Suppressor macrophage (primary cell): ENCODE results near the gene ITK.
"Not testable (repeated sequence)": the region's sequence is repeated elsewhere in the genome, so short reads cannot be mapped to it uniquely, and the experiment has no call there.

Experiments used
- DNase-seq, 4 experiments: peaks; one replicate each; pipeline ENCODE4 v3.0.0-alpha.2; 2020 to 2022

The ITK gene

DNA sequence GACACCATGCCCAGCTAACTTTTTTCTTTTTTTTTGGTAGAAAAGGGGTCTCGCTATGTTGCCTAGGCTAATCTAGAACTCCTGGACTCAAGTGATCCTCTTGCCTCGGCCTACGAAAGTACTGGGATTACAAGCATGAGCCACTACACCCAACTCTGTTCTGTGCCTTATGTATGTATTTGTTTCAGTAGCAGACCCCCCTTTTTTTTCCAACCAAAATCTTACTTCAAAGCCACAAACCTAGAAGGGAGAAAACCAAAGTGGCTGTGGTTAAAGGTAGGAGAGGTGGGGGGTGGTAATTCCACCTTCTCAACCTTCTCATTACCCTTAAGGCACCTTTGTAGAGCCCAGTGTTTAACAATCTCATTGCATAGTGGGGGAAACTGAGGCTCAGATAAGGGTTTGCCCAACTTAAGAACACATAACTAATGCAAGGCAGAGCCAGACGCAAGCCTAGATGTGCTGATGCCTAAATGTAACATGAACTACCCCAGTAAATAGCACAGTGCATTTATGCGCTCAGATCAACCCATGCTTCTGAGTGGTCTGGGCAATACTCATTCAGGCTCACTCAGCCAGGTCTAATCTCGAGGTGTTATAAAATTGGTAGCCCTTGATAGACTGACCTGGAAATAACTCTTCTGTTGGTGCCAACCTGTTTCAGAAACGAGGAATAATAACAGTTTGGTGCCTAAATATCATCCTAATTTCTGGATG, 33.0 kb downstream of the ITK start:
- DNase-seq, result no peak

DNA sequence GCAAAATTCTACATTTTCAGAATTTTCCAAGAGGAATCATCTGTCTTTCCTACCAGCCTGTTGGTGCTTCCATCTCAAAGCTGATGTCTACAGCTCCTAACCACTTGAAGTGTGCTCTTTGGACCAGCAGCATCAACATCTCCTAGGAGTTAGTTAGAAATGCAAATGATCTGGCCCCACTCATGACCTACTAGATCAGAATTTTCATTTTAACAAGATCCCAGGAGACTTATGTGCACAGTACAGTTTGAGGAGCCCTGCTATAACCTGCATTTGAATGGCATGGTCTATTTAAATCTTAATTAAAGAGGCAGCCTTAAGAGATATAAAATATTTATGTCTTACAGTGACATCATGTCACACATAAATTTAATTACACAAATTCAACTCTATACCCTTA, 33.8 kb downstream of the ITK start:
- DNase-seq, result no peak

DNA sequence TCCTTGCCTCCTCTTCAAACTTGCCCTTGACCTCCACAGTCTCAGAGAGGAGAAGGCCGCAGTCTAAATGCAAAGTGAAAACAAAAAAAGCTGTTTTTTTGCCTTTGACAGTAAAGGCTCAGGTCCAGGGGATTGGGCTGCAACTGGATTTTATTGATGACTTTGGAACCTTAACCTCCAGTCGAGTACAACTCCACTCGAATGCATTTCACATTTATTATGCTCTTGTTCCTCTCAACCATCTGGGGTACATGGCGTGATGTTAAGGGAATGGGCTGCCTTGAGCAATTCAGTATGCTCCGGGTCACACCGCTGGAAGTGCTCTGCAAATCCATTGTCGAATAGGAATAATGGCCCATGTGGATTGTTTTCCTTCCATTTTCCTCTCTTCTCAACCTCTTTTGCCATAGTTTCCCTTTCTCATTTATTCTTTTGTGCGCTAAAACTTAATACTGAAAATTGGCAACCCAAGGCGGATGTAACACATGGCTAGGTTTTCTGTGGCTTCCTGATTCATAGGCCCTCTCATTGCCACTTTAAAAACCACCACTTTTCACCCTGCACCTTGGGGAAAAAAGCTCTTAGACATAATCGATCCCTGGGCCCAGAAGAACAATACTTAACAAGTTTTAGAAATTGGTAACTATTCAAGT, 34.3 kb downstream of the ITK start:
- no peak for DNase-seq

DNA sequence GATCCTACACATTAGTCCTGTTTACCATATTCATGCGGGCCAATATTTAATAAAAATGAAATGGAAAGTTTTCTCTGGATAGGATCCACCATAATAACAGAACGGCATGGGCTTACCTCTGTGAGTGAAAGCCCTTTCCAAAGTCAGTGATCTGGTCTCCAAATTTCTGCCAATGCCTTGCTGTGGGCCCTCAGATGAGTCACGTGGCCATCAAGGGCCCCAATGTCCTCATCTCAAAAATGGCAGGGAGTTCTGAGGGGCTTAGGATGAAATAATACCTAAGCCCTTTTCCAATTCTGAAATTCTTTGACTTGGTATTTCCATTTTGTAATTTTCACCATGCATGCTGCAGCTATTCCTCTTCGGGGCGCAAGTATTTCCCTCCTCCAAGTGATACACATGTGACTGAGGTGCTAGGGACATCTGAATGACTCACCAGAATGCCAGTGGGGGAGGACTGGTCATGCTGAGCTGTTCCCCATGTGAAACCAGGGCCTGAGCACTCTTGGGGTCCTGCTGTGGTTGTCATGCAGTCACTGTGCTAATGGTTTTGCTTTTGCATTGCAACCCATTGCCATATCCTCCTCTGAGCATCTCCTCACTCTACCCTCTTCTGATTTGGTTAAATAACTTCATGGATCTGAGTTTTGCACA, 35.0 kb downstream of the ITK start:
- no peak for DNase-seq

DNA sequence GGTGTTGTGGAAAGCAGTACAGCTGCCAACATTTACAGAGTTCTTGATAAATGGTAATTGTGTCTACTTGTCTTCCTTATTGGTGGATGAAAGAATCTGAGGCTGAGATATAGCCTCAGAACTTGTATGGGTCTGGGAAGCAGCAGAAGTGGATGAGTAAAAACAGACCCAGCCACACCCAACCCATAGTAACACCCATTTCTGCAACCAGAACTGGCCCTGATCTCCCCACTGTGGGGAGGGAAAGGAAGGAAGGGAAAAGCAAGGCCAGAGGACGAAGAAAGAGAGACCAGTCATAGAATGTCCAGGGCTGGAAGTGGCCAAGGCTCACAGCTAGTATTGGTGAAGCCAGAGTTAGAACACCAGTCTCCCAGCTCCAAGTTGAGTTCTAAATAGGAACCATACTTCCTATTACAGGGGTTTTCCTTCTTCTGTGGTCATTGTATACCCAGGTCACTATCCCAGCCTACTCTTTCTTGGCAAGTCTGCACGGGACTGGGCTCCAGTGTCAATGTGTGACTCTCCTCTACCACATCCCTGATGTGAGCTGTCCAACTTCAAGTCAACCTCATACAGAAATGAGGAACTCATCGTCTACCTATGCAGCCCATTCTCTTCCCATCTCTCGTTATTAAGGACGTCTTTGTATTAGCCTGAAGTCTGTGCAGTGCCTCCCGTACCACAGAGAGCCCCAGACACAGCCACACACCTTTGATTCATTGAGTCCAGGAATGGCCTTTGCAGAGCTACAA, 35.9 kb downstream of the ITK start:
- DNase-seq, result no peak

DNA sequence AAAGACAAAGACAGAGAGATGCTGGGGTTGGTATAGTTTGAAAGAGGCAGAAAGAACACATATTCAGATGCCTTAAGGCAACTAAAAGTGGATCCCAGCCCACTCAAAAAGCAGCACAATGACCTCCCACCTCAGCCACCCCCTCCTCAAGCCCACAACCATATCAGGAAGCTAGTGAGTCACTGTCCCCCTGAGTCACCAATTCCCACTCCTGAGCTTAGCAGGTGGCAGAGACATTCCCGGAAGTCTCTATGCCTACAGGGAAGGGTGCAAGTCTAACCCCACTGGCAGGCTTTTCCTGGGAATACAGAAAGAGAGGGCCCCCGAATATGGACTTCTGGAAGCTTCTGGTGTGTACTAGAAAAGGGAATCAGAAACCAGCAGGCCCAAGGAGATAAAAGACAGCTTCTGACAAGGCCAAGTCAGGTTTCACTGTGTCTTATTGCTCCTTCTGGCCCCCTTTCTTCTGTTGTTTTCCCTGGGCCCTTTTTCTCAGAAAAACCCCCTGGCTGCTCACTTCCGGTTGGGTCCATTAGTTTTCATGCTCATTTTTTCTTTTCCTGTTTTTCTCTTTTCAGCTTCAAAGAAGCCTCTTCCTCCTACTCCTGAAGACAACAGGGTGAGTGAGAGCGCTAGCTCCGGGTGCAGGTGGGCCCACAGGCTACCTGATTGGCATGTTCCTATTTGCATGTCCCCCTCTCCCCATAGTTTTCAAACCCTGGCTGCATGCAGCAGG, 36.8 kb downstream of the ITK start:
- peak in 2 of 4 experiments; percentile 8 to 15 for DNase-seq

DNA sequence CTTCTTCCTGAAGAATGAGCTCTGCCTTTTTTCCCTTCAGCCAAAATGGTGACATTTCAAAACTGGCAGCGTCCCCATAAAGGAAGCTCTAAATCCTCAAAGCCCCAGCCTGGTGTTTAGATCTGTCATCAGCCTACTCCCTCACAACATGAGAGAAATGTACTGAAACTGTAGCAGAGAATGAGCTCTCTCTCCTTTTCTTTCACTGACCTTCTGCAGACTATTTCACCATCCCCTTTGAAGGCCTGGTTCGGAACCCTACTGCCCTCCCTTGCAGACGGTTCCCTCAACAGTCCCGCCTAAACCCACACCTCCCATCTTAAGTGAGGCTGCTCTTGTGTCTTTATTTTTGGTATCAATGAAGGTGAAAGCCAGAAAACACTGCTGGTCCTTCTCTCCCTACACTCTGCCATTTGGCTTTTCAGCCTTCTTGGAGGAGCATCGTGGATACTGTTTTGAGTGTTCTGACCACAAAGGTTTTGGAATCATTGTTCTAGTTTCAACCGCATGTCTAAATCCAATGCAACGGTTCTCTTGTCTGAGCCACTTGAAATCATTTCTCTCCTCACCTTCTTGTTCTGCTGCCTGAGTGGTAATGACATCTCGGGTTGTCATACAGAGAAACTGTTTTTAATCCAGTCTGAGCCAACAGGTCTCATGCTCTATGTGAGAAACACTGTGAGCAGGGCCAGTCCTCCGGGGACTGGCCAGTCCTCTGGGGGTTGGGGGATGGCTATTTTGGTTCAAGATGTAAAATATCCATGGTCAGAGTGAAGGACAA, 39.0 kb downstream of the ITK start:
- no peak for DNase-seq

DNA sequence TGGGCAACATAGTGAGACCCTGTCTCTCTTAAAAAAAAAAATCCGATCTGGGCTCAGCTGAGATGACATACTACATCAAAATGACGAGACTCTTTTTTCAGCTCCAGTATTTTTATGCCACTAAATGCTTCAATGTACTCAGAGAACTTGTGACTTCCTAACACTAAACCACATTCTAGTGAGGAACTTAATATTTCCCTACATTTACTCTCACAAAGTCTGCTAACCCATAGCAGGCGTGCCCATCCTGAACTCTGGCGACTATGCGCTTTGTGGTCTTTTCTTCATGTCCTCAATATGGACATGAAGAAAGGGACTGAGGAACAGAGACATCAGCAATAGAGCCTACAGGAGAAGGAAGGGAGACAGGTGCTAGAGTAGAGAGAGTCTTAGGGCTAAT, 41.3 kb downstream of the ITK start:
- DNase-seq, result peak in 1 of 4 experiments; percentile 12

DNA sequence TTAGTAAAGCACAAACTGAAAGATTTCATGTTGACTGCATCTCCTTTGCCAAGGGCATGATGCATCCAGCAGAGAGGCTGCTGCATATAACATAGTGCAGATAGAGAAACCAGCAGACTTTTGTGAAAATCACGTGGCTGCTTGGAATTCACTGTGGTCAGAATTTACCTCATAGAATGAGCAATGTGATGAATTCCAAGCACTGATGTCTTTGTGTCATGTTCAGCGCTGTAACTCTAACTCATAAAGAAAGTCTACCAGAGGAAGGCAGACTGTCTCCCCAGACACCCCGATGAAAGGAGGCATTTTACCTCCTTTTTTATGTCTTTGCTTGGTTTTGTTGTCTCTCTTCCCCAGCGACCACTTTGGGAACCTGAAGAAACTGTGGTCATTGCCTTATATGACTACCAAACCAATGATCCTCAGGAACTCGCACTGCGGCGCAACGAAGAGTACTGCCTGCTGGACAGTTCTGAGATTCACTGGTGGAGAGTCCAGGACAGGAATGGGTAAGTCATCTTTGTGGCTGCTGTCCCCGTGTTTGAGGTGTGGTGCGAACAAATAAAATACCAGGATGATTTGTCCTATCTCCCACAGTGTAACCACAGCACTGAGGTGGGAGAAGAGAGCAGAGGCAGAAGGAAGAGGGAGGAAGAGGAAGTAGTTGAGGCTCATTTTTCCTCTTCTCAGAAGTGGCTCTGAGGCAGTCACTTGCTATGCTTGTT, 42.0 kb downstream of the ITK start:
- DNase-seq, result peak in 2 of 4 experiments; percentile 11 to 21

DNA sequence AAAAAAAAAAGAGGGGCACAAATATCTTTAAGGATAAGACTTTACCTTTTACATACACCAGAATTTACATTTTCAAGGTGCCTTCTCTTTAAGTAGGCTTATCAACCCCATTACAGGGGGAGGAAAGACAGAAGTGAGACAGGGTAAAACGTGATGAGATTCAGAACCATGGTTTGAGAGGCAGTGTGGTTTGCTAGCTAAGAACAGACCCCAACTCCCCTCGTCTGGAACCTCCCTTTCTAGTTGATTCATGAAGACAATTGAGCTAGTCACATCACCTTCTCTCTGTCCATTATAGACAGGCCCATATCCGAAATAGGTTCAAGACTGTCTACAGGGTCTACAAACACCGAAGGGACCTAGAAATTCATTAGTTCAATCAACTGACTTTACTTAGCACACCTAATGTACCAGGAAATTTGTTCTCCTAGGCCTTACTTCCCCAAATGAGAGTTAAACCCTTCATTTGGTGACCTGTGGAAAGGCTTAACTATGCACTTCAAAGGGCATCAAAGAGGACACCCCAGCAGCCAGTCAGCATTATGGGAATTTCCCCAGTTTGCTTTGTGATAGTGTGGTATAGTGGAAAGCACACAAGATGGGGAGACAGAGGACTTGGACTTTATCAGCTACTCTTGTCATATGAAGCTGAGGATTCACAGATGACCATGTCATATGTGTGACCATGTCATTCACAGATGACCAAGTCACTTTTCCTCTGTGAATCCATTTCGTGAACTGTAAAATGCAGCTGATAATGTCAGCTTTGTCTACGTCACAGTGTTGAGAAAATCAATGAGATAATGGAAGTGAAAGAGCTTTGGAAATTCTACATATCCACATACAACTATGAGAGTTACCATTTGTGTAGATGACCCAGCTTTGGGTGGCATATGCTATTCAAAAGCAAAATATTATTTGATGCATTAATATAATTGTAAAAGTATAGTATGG, 45.1 kb downstream of the ITK start:
- DNase-seq, result no peak

DNA sequence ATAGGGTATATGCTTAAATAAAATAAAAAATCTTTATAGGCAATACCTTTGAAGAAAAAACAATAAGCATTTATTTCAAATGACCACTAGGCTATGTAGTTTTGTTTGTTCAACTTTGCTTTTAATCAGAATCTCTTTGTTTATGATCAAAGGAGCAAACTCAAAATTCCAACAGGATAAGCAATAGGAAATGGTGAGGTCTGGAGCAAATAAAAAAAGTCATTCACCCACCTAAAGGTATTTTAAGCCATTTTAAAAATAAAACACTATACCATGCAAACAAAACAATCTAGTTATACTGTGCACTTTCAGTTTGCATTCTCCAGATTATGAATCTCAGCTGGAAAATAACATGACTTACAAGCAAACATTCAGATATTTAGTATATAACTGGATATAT, 50.0 kb downstream of the ITK start:
- no peak for DNase-seq

DNA sequence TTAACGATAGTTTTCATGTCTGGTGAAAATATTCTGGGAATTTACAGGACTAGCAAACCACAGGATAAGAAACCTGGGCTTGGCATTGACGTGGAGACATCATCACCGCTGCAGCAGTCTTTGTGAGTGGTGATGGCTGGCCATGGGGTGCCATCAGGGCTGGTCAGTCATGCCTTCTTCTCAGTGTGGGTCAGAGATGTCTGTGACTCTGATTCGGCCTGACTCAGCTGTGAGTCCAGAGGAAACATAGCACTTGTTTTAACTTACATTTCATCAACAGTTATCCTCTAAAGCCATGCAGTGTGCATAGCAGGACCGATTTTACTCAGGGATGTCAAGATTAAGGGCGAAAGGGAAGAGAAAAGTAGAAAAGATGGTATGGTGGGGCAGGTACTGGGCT, 52.1 kb downstream of the ITK start:
- DNase-seq, result no peak

DNA sequence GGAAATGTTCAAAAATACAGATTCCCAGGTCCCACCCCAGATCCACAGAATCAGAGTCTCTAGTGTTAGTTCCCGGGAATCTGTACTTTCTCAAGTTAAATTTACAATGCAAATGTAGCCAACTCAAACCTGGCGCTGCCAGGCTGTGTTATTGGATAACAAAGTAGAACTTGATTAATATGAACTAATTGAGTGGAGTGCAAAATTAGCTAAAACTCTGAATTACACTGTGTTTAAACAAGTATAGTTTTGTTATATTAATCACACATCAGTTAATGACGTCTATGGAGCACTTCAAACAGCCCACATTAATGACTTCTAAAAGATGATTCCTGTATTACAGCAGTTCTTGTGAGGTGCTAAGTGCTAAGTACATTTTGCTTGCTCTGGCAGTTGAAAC, 52.9 kb downstream of the ITK start:
- no peak for DNase-seq

DNA sequence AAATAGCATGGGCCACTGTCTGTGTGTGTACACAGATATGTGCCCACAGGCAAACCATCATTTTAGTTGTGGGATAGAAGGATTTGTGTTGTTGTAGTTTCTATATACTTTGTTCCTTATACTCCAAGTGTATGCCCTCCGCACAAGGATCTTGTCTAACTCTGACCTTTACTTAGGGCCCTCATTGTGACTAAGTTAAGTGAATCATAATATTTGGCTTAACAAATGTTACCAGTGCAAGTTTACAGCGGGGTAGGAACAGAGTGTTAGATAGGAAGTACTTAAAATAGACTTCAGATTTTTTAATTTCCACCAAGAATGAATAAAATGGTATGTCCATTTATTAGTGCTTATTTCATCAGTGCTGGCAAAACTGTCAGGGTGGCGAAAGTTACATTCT, 55.8 kb downstream of the ITK start:
- peak in 2 of 4 experiments; percentile 3 to 23 for DNase-seq

DNA sequence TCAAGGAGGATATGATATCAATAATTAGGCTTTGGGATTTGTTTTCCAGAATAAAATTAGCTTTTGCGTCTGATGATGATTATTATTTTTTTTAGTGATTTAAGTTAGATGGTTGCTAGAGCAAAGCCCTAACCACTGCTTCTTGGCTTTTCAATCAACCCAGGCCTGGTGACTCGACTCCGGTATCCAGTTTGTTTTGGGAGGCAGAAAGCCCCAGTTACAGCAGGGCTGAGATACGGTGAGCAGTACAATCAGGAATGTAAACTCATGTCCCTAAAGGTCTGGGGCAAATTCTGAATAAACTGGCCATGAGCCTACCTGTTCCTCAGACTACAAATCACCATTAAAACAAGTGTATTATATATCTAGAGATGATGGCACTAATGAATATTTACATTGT, 60.8 kb downstream of the ITK start:
- no peak for DNase-seq

DNA sequence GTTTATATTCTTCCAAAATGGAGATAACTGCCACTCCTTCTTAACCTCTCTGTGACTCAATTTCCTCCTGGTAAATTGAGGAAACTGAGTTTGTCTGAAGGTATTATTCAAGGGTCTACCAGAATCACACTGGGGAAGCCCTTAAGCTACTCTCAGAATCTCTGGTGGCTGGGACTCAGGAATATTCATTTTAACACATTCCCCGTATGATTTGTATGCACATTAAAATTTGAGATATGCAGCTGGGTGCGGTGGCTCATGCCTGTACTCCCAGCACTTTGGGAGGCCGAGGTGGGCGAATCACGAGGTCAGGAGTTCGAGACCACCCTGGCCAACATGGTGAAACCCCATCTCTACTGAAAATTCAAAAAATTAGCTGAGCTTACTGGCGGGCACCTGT, 64.1 kb downstream of the ITK start:
- not testable (repeated sequence) for DNase-seq

DNA sequence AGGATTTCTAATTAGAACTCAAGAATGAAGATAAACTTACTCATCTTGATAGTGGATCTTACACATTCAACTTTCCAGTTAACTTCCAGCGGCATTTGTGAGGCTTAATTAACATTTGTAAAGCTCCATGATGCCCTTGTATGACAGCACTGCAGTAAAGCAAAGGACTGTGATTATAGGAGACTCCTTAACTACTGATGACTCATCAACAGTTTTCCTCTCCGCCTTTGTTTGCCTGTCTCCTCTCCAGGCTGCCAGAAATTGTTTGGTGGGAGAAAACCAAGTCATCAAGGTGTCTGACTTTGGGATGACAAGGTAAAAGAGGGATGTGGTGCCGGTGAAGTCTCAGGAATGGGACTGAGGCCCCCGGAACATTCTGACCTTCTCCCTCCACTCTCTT, 64.8 kb downstream of the ITK start:
- no peak for DNase-seq

DNA sequence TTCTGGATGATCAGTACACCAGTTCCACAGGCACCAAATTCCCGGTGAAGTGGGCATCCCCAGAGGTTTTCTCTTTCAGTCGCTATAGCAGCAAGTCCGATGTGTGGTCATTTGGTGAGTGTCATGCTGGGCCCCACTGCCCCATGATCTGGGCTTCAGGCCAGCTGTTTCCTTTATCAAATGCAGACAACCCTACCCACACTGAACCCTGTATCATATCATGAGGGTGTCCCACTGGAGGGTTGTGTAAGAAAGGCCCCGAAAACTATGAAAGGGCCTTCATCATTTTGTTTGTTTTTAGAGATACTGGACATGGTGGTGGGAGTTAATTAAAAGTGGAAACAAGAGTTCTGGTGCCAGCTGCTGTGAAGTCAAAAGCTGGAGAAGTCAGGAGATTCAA, 65.2 kb downstream of the ITK start:
- no peak for DNase-seq

DNA sequence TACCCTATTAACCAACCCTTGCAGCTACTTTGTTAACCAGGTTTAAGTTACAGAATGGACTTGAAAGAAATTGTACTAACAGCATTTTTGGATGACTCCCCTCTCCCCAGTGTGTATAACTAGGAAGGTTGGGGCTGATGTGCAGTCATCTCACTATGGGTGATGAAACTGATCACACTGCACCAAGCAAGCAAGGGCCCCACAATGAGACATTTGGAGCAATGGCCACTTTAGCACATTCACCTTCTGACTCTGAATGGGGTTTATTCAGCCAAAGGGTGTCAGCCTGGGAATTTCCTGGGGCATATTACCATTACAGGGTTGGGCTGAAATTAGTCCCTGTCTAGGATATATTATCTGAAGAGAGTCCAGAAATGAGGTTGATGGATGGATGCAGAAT, 66.6 kb downstream of the ITK start:
- no peak for DNase-seq
